Mesothelial cell of epicardium (in vitro differentiated cells): ENCODE measurements around the gene ACOT7. TPM values are rescaled to one million over a fixed set of nuclear protein-coding genes. Genes with fewer than 3 reads are reported as not detected.

ENCODE experiments used
- DNase-seq, 2 experiments: peaks; one replicate each; pipeline ENCODE4 v3.0.0; 2021; ENCODE audit warnings: low spot score in 2 of 2; ENCODE audit not compliant: unreplicated experiment in 2 of 2
- H3K27ac Mint-ChIP-seq: 2 replicates; pipeline ENCODE4 v1.8.0; 2021; ENCODE audit warnings: mixed read lengths
- H3K27me3 Mint-ChIP-seq: 2 replicates; pipeline ENCODE4 v1.8.0; 2021; ENCODE audit warnings: low read depth, mixed read lengths
- H3K36me3 Mint-ChIP-seq: 2 replicates; pipeline ENCODE4 v1.8.0; 2021; ENCODE audit warnings: mixed read lengths
- H3K4me1 Mint-ChIP-seq: 2 replicates; pipeline ENCODE4 v1.8.0; 2021; ENCODE audit warnings: mixed read lengths
- H3K4me3 Mint-ChIP-seq: 2 replicates; pipeline ENCODE4 v1.8.0; 2021; ENCODE audit warnings: mild to moderate bottlenecking, moderate library complexity, mixed read lengths
- H3K9me3 Mint-ChIP-seq: 2 replicates; pipeline ENCODE4 v1.8.0; 2021; ENCODE audit warnings: mixed read lengths
- CTCF ChIP-seq: fragments of 200-600 bp; sonication (generic); IDR thresholded peaks from one replicate; pipeline ENCODE4 v1.5.0; 2021; ENCODE audit warnings: antibody characterized with exemption; ENCODE audit not compliant: unreplicated experiment
- total RNA-seq: library from RNA; stranded (reverse); gene quantifications from 3 replicates; pipeline ENCODE4 v1.2.1, GENCODE V29; 2021

Gene ACOT7
- total RNA-seq, 1 donor from 2014 or later = 20.3 TPM

GRCh38 chr1:6243053-6243834 is 150.3 kb downstream of the ACOT7 start:
- H3K4me1 Mint-ChIP-seq = peaks cover 11% of the 10 kb centered on the region
- H3K27ac Mint-ChIP-seq = no peak overlapping the region
- H3K36me3 Mint-ChIP-seq = no peaks in the 10 kb centered on the region
- no peaks in the 10 kb centered on the region for H3K9me3 Mint-ChIP-seq
- TF ChIP-seq CTCF = no peak
- peaks cover 91% of the 10 kb centered on the region for H3K27me3 Mint-ChIP-seq
- DNase-seq = no peak
- H3K4me3 Mint-ChIP-seq = no peak overlapping the region

DNA sequence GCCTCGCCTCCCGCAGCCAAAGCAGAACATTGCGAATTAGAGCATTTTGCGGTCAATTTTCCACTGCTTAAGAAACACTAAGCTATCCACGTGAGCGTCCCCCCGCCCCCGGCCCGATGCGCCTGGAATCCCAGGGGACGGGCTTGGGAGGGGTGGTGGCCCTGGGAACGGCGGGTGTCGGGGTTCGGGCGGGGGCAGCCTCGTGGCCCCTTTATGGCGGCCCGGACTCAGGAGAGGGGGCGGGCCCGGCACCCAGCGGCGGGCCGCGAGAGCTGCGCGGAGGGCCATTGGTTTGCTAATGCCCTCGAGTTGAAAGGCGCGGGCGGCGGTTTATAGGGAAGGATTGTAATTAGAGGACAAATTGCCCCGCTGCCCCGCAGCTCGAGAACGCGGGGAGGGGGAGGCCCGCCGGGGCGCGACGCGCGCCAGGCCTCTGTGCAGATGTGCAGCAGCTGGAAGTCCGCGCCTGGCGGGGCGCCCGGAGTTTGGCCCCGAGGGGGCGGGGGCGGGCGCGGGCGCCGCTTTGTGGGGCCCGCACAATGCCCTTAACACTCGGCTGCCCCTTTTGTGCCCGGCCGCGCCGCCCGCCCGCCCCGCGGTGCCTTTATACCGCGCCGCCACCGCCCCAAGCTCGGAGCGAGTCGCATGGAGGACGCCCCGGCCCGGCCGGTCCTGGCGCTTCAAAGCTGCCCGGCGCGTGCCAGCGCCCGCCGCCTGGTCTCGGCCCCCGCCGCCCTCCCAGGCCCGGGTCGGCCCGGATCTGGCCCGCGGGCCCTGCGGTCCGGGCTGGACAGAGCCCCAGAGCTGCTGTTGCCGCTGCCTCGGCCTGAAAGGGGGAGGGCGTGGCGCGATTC is 151.5 kb downstream of the ACOT7 start:
- no peak overlapping the region for H3K4me3 Mint-ChIP-seq
- H3K9me3 Mint-ChIP-seq = no peaks in the 10 kb centered on the region

DNA sequence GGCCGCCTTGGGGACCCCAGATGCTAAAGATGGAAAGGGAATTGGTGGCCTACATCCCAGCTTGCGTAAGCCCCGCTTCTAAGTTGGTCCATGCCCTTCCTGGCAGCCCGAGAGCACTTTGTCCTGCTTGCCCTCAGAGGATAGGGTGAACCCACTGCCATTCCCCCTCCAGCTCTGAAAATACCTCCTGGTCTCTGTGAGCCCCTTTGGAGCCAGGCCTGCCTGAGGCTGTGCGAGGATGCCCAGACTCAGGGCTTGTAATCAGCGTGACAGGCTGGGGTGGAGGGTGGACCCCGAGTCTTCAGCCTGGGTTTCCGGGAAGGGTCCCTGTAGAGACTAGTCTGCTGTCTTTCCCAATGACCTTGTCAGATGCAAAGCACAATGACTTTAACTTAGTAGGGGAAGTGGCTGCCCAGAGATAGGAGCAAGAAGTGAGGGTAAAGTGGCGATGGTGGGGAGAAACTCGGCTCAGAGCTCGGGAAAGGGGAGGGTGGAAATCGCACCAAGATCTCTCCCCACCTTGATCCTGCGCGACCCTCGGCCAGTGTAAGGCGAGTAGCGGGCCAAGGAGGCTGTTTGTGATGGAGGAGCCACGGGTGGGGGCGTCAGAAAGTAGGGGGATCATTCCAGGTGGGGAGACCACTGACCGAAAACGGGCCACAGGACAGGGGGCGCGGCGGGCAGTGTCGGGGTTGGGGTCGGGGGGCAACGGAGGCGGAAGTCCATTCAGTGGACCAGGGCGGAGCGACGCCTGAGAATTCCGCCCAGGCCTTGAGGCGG is 152.3 kb downstream of the ACOT7 start:
- DNase-seq = no peak
- H3K9me3 Mint-ChIP-seq = no peaks in the 10 kb centered on the region
- H3K27me3 Mint-ChIP-seq = peaks cover 82% of the 10 kb centered on the region

More for the DNA sequence above, 151.5 kb downstream of the ACOT7 start:
- Mint-ChIP-seq H3K36me3 (no peaks in the 10 kb centered on the region), H3K27me3 (peaks cover 90% of the 10 kb centered on the region), H3K27ac (no peak overlapping the region), H3K4me1 (peaks cover 11% of the 10 kb centered on the region)
- no peak for TF ChIP-seq CTCF
- no peak for DNase-seq

DNA sequence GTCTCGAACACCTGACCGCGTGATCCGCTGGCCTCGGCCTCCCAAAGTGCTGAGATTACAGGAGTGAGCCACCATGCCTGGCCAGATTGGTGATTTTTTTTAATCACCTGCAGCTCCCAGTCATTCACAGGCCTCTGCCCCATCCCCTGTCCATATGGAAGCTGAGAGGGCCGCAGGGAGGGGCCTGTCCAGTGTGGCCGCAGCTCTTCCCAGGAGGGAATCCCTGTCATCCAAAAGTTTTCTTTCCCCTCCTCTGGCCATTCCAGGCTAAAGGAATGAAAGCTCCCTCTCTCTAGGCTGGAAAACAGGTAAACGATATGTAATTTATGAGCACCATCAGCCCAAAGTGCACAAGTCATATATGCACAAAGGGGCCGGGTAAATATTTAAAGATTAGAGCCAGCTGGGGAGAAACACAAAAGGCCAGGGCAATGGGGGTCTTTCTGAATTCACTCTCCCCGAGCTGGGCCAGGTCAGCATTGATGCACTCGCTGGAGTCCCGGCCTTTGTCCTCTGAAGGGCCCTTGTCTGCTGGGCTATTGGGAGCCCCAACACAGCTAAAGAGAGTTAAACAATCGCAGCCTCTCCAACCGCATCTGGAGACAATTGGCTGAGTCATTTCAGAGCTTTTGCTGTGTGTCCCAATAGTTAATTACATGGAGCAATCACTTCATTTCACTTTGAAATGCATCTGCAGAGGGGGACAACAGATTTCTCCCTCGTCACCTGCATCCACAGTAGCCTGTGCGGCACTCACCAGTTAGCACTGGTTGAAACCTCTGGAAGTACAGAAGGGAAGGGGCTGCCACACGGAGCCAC is 153.4 kb downstream of the ACOT7 start:
- no peak for TF ChIP-seq CTCF
- Mint-ChIP-seq H3K27me3 (peaks cover 73% of the 10 kb centered on the region), H3K27ac (no peak overlapping the region), H3K4me3 (no peak overlapping the region), H3K9me3 (no peaks in the 10 kb centered on the region), H3K4me1 (peaks cover 7% of the 10 kb centered on the region), H3K36me3 (no peaks in the 10 kb centered on the region)
- no peak for DNase-seq

More for the DNA sequence above, 152.3 kb downstream of the ACOT7 start:
- no peak for TF ChIP-seq CTCF
- H3K36me3 Mint-ChIP-seq = no peaks in the 10 kb centered on the region
- H3K4me3 Mint-ChIP-seq = peak overlapping the region; percentile 5
- H3K4me1 Mint-ChIP-seq = peaks cover 7% of the 10 kb centered on the region
- H3K27ac Mint-ChIP-seq = no peak overlapping the region
